Calu3 (cell line): Measurements from ENCODE around the gene ELFN1. TPM values are rescaled to one million over a fixed set of nuclear protein-coding genes. Genes with fewer than 3 reads are reported as not detected.

ENCODE experiments used
- BruUV-seq: library from RNA; stranded (reverse); fragments of 400-500 nt; replicated peaks from 2 replicates; lab custom pipeline; 2021; lab: Mats Ljungman, UMichigan
- CTCF ChIA-PET: fragments of 300-600 bp; sonication (Branson Sonifier 250); formaldehyde crosslinking; loops from one replicate; lab custom pipeline; 2022; ENCODE audit warnings: antibody characterized with exemption; lab: Charles Lee
- DNase-seq: peaks from one replicate; pipeline ENCODE4 v3.0.0; 2022
- H3K27ac Mint-ChIP-seq: one replicate; pipeline ENCODE4 v1.8.0; 2022; ENCODE audit warnings: mixed read lengths; ENCODE audit not compliant: unreplicated experiment
- H3K27me3 Mint-ChIP-seq: one replicate; pipeline ENCODE4 v1.8.0; 2022; ENCODE audit warnings: mixed read lengths; ENCODE audit not compliant: unreplicated experiment
- H3K36me3 Mint-ChIP-seq: one replicate; pipeline ENCODE4 v1.8.0; 2022; ENCODE audit warnings: mild to moderate bottlenecking, moderate library complexity, mixed read lengths; ENCODE audit not compliant: insufficient read depth, unreplicated experiment
- H3K4me1 Mint-ChIP-seq: one replicate; pipeline ENCODE4 v1.8.0; 2022; ENCODE audit warnings: mild to moderate bottlenecking, low read depth, mixed read lengths; ENCODE audit not compliant: unreplicated experiment
- H3K4me3 Mint-ChIP-seq: one replicate; pipeline ENCODE4 v1.8.0; 2022; ENCODE audit warnings: mild to moderate bottlenecking, low read depth, moderate library complexity, mixed read lengths; ENCODE audit not compliant: unreplicated experiment
- H3K9me3 Mint-ChIP-seq: one replicate; pipeline ENCODE4 v1.8.0; 2022; ENCODE audit warnings: low read depth, mixed read lengths; ENCODE audit not compliant: unreplicated experiment
- intact Hi-C: fragments of 100-400 bp; cut with micrococcal nuclease; formaldehyde crosslinking; loops from one replicate; pipeline ENCODE4 v1.10.0; 2022; ENCODE audit not compliant: unreplicated experiment
- total RNA-seq: library from RNA; stranded (reverse); gene quantifications from 2 replicates; pipeline ENCODE4 v1.2.3, GENCODE V29; 2022
- TF ChIP-seq, protein P1 (sequence below): fragments of 200-600 bp; IDR thresholded peaks from one replicate; pipeline ENCODE4 v1.8.0; 2022; ENCODE audit warnings: antibody characterized with exemption; ENCODE audit not compliant: unreplicated experiment

Gene ELFN1
- total RNA-seq, 1 experiment from 2014 or later = not detected

DNA sequence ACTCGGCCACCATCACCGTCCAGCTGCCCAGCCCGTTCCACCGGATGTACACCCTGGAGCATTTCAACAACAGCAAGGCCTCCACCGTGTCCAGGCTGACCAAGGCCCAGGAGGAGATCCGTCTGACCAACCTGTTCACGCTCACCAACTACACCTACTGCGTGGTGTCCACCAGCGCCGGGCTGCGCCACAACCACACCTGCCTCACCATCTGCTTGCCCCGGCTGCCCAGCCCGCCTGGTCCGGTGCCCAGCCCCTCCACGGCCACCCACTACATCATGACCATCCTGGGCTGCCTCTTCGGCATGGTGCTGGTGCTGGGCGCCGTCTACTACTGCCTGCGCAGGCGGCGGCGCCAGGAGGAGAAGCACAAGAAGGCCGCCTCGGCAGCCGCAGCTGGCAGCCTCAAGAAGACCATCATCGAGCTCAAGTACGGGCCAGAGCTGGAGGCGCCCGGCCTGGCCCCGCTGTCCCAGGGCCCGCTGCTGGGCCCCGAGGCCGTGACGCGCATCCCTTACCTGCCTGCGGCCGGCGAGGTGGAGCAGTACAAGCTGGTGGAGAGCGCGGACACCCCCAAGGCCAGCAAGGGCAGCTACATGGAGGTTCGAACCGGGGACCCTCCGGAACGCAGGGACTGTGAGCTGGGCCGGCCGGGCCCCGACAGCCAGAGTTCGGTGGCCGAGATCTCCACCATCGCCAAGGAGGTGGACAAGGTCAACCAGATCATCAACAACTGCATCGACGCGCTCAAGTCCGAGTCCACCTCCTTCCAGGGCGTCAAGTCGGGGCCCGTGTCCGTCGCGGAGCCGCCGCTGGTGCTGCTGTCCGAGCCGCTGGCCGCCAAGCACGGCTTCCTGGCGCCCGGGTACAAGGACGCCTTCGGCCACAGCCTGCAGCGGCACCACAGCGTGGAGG lies 75.8 kb downstream of the ELFN1 start:
- TF ChIP-seq, protein P1, sequence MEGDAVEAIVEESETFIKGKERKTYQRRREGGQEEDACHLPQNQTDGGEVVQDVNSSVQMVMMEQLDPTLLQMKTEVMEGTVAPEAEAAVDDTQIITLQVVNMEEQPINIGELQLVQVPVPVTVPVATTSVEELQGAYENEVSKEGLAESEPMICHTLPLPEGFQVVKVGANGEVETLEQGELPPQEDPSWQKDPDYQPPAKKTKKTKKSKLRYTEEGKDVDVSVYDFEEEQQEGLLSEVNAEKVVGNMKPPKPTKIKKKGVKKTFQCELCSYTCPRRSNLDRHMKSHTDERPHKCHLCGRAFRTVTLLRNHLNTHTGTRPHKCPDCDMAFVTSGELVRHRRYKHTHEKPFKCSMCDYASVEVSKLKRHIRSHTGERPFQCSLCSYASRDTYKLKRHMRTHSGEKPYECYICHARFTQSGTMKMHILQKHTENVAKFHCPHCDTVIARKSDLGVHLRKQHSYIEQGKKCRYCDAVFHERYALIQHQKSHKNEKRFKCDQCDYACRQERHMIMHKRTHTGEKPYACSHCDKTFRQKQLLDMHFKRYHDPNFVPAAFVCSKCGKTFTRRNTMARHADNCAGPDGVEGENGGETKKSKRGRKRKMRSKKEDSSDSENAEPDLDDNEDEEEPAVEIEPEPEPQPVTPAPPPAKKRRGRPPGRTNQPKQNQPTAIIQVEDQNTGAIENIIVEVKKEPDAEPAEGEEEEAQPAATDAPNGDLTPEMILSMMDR = no peak
- Mint-ChIP-seq H3K27ac (no peak overlapping the region), H3K4me3 (no peak overlapping the region), H3K4me1 (peaks cover 48% of the 10 kb centered on the region), H3K9me3 (no peaks in the 10 kb centered on the region), H3K36me3 (peaks cover 31% of the 10 kb centered on the region), H3K27me3 (peaks cover 43% of the 10 kb centered on the region)
- no peak for DNase-seq
- CTCF ChIA-PET = no interaction called here
- intact Hi-C loops = no loop called here
- no TSS peak for BruUV-seq

DNA sequence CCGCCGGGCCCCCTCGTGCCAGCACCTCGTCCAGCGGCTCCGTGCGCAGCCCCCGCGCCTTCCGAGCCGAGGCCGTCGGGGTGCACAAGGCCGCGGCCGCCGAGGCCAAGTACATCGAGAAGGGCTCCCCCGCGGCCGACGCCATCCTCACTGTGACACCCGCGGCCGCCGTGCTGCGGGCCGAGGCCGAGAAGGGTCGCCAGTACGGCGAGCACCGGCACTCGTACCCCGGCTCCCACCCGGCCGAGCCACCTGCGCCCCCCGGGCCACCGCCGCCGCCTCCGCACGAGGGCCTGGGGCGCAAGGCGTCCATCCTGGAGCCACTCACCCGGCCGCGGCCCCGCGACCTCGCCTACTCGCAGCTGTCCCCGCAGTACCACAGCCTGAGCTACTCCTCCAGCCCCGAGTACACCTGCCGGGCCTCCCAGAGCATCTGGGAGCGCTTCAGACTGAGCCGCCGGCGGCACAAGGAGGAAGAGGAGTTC lies 76.5 kb downstream of the ELFN1 start:
- no TSS peak for BruUV-seq
- CTCF ChIA-PET = interaction anchor here (0.6 kb wide), 1 partner anchor 9 kb away, joined by 3 read pairs; no protein-coding TSS in a partner anchor
- H3K4me1 Mint-ChIP-seq = peaks cover 45% of the 10 kb centered on the region
- no peak overlapping the region for H3K4me3 Mint-ChIP-seq
- TF ChIP-seq, protein P1 = no peak
- peaks cover 27% of the 10 kb centered on the region for H3K36me3 Mint-ChIP-seq
- H3K27ac Mint-ChIP-seq = no peak overlapping the region
- intact Hi-C loops = no loop called here
- peaks cover 50% of the 10 kb centered on the region for H3K27me3 Mint-ChIP-seq
- H3K9me3 Mint-ChIP-seq = no peaks in the 10 kb centered on the region
- DNase-seq = no peak

DNA sequence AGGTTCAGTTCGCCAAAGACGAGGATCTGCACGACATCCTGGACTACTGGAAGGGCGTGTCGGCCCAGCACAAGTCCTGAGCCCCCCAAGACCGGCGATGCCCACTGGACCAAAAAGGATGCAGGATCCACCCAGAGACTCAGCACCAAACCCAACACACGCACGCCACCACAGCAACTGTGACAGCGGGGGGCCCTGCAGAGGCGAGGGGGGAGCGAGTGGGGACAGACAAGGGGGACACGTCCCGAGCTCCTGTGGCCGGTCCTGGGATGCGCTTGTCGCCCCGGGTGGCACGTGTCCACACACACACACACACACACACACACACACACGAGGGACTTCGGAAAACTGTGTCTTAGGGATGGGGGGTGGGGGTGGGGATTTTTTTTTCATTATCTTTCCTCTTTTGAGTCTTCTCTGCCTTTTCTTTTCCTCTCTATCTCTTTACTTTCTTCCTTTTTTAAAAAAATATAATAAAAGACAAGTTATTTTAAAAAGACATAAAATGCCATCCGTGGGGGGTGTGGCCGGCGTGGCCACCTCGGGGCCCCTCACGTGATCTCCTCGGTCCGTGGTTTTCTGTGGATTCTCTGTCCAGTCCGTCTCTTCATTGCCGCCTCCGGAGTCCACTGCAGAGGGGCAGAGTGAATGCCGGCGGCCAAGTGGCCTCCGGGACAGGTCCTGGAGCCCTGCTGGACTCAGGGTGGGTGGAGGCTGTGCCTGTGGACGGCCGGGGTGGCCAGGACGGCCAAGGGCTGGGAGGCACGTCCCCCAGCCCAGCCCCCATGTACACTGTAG lies 77.1 kb downstream of the ELFN1 start:
- H3K27me3 Mint-ChIP-seq = peaks cover 57% of the 10 kb centered on the region
- intact Hi-C loops = no loop called here
- BruUV-seq = no TSS peak
- no peak for DNase-seq
- TF ChIP-seq, protein P1 = no peak
- CTCF ChIA-PET = interaction anchor here (0.6 kb wide), 1 partner anchor 8 kb away, joined by 3 read pairs; no protein-coding TSS in a partner anchor
- H3K4me3 Mint-ChIP-seq = no peak overlapping the region
- H3K36me3 Mint-ChIP-seq = peaks cover 21% of the 10 kb centered on the region
- H3K4me1 Mint-ChIP-seq = peaks cover 40% of the 10 kb centered on the region
- no peaks in the 10 kb centered on the region for H3K9me3 Mint-ChIP-seq
- H3K27ac Mint-ChIP-seq = no peak overlapping the region

DNA sequence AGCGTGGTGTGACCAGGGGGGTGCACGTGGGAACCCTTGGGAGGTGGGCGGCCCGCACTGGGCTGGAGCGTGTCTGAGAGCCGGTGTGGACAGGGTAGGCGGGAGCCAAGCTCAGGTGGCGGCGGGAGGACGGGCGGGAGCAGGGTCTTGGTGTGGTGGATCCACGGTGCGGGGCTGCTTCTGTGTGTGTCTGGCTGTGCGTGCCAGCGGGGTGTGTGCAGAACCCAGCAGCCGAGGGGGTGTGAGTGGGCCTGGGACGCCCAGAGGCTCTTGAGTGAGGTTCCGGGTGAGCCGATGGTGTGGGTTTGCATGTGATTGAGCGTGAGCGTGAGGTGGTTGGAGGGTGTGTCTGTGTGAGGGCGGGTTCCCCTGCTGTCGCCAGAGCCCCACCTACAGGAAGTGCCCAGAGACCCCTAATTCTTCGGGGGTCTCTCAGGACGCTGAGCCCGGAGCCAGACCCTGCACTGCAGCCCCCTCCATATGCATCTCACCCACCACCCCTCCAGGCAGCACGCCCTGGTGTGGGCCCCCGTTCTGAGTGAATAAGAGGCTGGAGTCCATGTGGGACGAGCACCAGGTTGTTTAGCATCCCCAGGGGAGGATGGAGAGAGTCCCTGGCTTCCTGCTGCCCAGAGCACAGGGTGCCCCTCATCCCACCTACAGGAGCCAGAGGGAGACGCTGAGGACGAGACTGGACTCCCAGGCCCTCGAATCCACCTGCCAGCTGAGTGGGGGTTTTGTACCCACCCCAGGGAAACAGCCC lies 78.2 kb downstream of the ELFN1 start:
- H3K36me3 Mint-ChIP-seq = peaks cover 11% of the 10 kb centered on the region
- H3K27ac Mint-ChIP-seq = no peak overlapping the region
- TF ChIP-seq, protein P1 = no peak
- peaks cover 40% of the 10 kb centered on the region for H3K4me1 Mint-ChIP-seq
- CTCF ChIA-PET = no interaction called here
- DNase-seq = no peak
- no peaks in the 10 kb centered on the region for H3K9me3 Mint-ChIP-seq
- peaks cover 67% of the 10 kb centered on the region for H3K27me3 Mint-ChIP-seq
- H3K4me3 Mint-ChIP-seq = peak overlapping the region; percentile 11
- intact Hi-C loops = no loop called here
- BruUV-seq = no TSS peak
